ENCODE data around the gene UNKL. TPM values are rescaled to one million over a fixed set of nuclear protein-coding genes. Genes with fewer than 3 reads are reported as not detected.

UNKL gene
- total RNA-seq, 1 experiment from 2014 or later = 32.0 TPM

DNA sequence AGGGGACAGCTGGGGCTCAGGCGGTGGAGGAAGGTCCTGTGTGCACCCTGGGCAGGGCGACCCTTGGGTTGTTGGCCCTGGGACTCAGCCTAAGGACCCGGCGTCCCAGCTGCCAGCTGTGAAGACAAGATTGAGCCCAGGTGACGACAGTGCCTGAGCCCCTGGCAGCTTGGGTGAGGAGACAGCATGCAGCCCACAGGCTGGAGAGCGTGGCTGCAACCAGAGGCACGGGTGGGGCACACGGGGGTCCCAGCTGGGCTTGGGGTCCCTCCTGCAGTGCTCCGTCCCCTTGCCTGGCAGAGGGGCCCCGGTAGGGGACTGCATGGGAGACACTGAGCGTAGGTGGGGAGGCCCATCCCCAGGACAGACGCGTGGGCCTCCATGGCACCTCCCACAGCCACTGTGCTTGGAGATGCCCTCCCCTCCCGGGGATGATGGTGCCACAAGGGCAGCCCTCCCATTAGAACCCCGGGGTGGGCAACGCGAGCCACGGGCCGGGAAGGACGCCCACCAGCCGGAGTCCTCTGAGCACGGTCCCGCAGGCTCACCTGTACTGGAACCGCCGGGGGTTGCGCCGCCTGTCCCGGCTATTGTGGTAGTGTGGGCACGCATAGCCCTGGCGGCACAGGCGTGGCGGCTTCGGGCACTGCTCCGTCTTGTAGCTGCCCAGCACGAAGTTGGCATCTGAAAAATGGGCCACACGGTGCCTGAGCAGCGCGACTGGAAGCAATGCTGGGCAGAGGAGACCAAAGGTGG lies 15.5 kb downstream of the UNKL start:
- H3K36me3 Mint-ChIP-seq (ENCODE audit: insufficient read depth in 1 of 3, low read depth in 3 of 3) = peaks cover 7 to 36% (median 32%) of the 10 kb centered on the region in 3 experiments; a peak in 6 of 7 replicates
- Histone ChIP-seq H3K14ac (ENCODE audit: insufficient read depth, low read length) (no peak overlapping the region; the same call in 1 of the 2 replicates), H3K79me1 (ENCODE audit: insufficient read depth, low read depth, low read length, poor library complexity, severe bottlenecking) (no peaks in the 10 kb centered on the region)

More for the DNA sequence above, 15.5 kb downstream of the UNKL start:
- no peak overlapping the region for H2AFZ ChIP-seq (ENCODE audit: low read length)
- no peak overlapping the region for H2BK20ac ChIP-seq (ENCODE audit: low read depth, low read length, poor library complexity, severe bottlenecking)
- H2BK120ac ChIP-seq (ENCODE audit: low read depth, low read length, poor library complexity, severe bottlenecking) = no peak overlapping the region
- no peaks in the 10 kb centered on the region for H3K23me2 ChIP-seq (ENCODE audit: insufficient read length, low read depth, low read length, poor library complexity, severe bottlenecking)
- no peak overlapping the region for H3K18ac ChIP-seq (ENCODE audit: insufficient read length, low read depth, low read length)
- H4K5ac ChIP-seq (ENCODE audit: insufficient read length, low read depth, low read length) = no peak overlapping the region
- no peaks in the 10 kb centered on the region for H3K79me2 ChIP-seq (ENCODE audit: insufficient read depth, low read length)
- H3K9me3 ChIP-seq (ENCODE audit: control insufficient read depth, low read depth, low read length) = no peaks in the 10 kb centered on the region
- H2BK5ac ChIP-seq (ENCODE audit: insufficient read length, low read length) = no peak overlapping the region
- H2BK12ac ChIP-seq (ENCODE audit: insufficient read length, low read depth, low read length) = no peak overlapping the region
- no peak overlapping the region for H3K4ac ChIP-seq (ENCODE audit: low read depth, low read length)
- H3K56ac ChIP-seq (ENCODE audit: insufficient read length, low read depth, low read length) = no peak overlapping the region
- TF ChIP-seq CTCF (conservative IDR thresholded peaks at IDR 0.05) = no peak
- H3K27ac Mint-ChIP-seq = no peak overlapping the region
- H3K27me3 Mint-ChIP-seq (ENCODE audit: low read depth) = no peaks in the 10 kb centered on the region
- H3K9ac ChIP-seq (ENCODE audit: extremely low read depth, insufficient read length, low read length) = no peak overlapping the region
- no peak overlapping the region for H3K4me3 Mint-ChIP-seq
- no peak for DNase-seq
- no peak overlapping the region for H3K27ac ChIP-seq (ENCODE audit: insufficient read length, low read depth, low read length)
- H2BK15ac ChIP-seq (ENCODE audit: low read depth, low read length) = no peak overlapping the region
- H3K4me1 Mint-ChIP-seq = no peaks in the 10 kb centered on the region
- no peaks in the 10 kb centered on the region for H3K4me1 ChIP-seq (ENCODE audit: insufficient read depth, low read length)
- H2AK5ac ChIP-seq (ENCODE audit: insufficient read length, low read length) = no peak overlapping the region
- H4K8ac ChIP-seq (replicated peaks; ENCODE audit: insufficient read length, low read depth, low read length) = no peak overlapping the region
- no peak overlapping the region for H3K4me2 ChIP-seq (ENCODE audit: insufficient read depth, insufficient read length, low read length)
- H3K27me3 ChIP-seq (ENCODE audit: insufficient read depth, low read length) = no peaks in the 10 kb centered on the region
- H4K91ac ChIP-seq (ENCODE audit: insufficient read length, low read depth, low read length) = no peak overlapping the region
- no peak overlapping the region for H3K23ac ChIP-seq (ENCODE audit: insufficient read length, low read depth, low read length)
- no peaks in the 10 kb centered on the region for H4K20me1 ChIP-seq (ENCODE audit: control insufficient read depth, insufficient read depth, insufficient read length)
- WGBS (ENCODE audit: extremely low coverage, insufficient read length, low lambda C conversion rate) = no CpG with 5 or more reads among the region's 38 CpGs
- no peaks in the 10 kb centered on the region for H3K9me3 Mint-ChIP-seq
- no peak overlapping the region for H3T11ph ChIP-seq (ENCODE audit: low read length)
